Measurements from ENCODE around the gene MCCC1.

GRCh38 chr3:182989566-182989965, 109.7 kb downstream of the MCCC1 start:
- TF ChIP-seq, protein P1, sequence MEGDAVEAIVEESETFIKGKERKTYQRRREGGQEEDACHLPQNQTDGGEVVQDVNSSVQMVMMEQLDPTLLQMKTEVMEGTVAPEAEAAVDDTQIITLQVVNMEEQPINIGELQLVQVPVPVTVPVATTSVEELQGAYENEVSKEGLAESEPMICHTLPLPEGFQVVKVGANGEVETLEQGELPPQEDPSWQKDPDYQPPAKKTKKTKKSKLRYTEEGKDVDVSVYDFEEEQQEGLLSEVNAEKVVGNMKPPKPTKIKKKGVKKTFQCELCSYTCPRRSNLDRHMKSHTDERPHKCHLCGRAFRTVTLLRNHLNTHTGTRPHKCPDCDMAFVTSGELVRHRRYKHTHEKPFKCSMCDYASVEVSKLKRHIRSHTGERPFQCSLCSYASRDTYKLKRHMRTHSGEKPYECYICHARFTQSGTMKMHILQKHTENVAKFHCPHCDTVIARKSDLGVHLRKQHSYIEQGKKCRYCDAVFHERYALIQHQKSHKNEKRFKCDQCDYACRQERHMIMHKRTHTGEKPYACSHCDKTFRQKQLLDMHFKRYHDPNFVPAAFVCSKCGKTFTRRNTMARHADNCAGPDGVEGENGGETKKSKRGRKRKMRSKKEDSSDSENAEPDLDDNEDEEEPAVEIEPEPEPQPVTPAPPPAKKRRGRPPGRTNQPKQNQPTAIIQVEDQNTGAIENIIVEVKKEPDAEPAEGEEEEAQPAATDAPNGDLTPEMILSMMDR (conservative IDR thresholded peaks at IDR 0.05; ENCODE audit: low read depth, low read length) = no peak
- TF ChIP-seq, protein P2, sequence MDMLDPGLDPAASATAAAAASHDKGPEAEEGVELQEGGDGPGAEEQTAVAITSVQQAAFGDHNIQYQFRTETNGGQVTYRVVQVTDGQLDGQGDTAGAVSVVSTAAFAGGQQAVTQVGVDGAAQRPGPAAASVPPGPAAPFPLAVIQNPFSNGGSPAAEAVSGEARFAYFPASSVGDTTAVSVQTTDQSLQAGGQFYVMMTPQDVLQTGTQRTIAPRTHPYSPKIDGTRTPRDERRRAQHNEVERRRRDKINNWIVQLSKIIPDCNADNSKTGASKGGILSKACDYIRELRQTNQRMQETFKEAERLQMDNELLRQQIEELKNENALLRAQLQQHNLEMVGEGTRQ (IDR thresholded peaks at IDR 0.05; ENCODE audit: low read depth, low read length) = no peak
- no peak for TF ChIP-seq MXI1 (IDR thresholded peaks at IDR 0.05; ENCODE audit: borderline replicate concordance, low read depth, low read length)
- TF ChIP-seq RFX5 (IDR thresholded peaks at IDR 0.05; ENCODE audit: low read depth, low read length) = no peak
- no peak for TF ChIP-seq ELK1 (IDR thresholded peaks at IDR 0.05; ENCODE audit: borderline replicate concordance, low read depth, low read length)
- TF ChIP-seq RAD21 (IDR thresholded peaks at IDR 0.05; ENCODE audit: low read length) = no peak
